PC-3 (cell line): ENCODE measurements around the gene FGFRL1. TPM values are rescaled to one million over a fixed set of nuclear protein-coding genes. Genes with fewer than 3 reads are reported as not detected.

Experiments
- ATAC-seq: fragments of 200-7000 bp; cut with Tn5 transposase; 2 replicates; pipeline ENCODE4 v1.9.1; 2020; ENCODE audit warnings: mild to moderate bottlenecking, moderate library complexity
- BruUV-seq: library from RNA; stranded (reverse); fragments of 400-500 nt; replicated peaks from 2 replicates; lab custom pipeline; 2021; lab: Mats Ljungman, UMichigan
- CTCF ChIA-PET: fragments of 300-600 bp; sonication (Branson Sonifier 250); formaldehyde crosslinking; loops from one replicate; lab custom pipeline; 2022; ENCODE audit warnings: antibody characterized with exemption; lab: Charles Lee
- POLR2A ChIA-PET: fragments of 300-600 bp; sonication (Branson Sonifier 250); formaldehyde crosslinking; loops from one replicate; lab custom pipeline; 2022; ENCODE audit warnings: antibody characterized with exemption; ENCODE audit not compliant: unreplicated experiment; lab: Charles Lee
- DNase-seq: peaks from one replicate; pipeline ENCODE4 v3.0.0-alpha.2; 2015
- H2AFZ ChIP-seq: fragments of 300-600 bp; sonication (generic); 2 replicates; pipeline ENCODE4 v1.6.0; 2016; ENCODE audit warnings: antibody characterized with exemption, low read length
- H3F3A ChIP-seq: fragments of 300-600 bp; sonication (generic); one replicate; pipeline ENCODE4 v1.6.0; 2017; ENCODE audit warnings: antibody characterized with exemption, low read length, control low read depth, mild to moderate bottlenecking; ENCODE audit not compliant: unreplicated experiment
- H3K27ac ChIP-seq: fragments of 300-600 bp; sonication (generic); 2 replicates; pipeline ENCODE4 v1.5.1; 2016; ENCODE audit warnings: mild to moderate bottlenecking, low read length
- H3K27me3 ChIP-seq: fragments of 300-600 bp; sonication (generic); 2 replicates; pipeline ENCODE4 v1.6.1; 2016; ENCODE audit warnings: low read length, mixed read lengths
- H3K36me3 ChIP-seq: fragments of 300-600 bp; sonication (generic); 2 replicates; pipeline ENCODE4 v1.6.1; 2016; ENCODE audit warnings: low read depth, mixed run types, low read length, mixed read lengths
- H3K4me1 ChIP-seq: fragments of 300-600 bp; sonication (generic); 2 replicates; pipeline ENCODE4 v1.5.1; 2016; ENCODE audit warnings: low read length; ENCODE audit not compliant: insufficient read depth
- H3K4me2 ChIP-seq: fragments of 300-600 bp; sonication (generic); 2 replicates; pipeline ENCODE4 v1.6.0; 2016; ENCODE audit warnings: low read length
- H3K4me3 ChIP-seq: fragments of 300-600 bp; sonication (generic); 2 replicates; pipeline ENCODE4 v1.5.1; 2016; ENCODE audit warnings: mild to moderate bottlenecking, low read length, mixed read lengths
- H3K79me2 ChIP-seq: fragments of 300-600 bp; sonication (generic); 2 replicates; pipeline ENCODE4 v1.6.1; 2017; ENCODE audit warnings: low read length, mixed read lengths
- H3K9ac ChIP-seq: fragments of 300-600 bp; sonication (generic); 2 replicates; pipeline ENCODE4 v1.6.0; 2016; ENCODE audit warnings: mild to moderate bottlenecking, low read length
- H3K9me2 ChIP-seq: fragments of 300-600 bp; sonication (generic); replicated peaks from 2 replicates; pipeline ENCODE4 v1.6.1; 2016; ENCODE audit warnings: mixed run types, low read length, mixed read lengths
- H3K9me3 ChIP-seq: fragments of 300-600 bp; sonication (generic); 2 replicates; pipeline ENCODE4 v1.6.1; 2016; ENCODE audit warnings: low read length, mixed read lengths
- H4K20me1 ChIP-seq: fragments of 300-600 bp; sonication (generic); 2 replicates; pipeline ENCODE4 v1.6.1; 2016; ENCODE audit warnings: low read length, mixed read lengths
- CTCF ChIP-seq: fragments of 300-600 bp; sonication (generic); conservative IDR thresholded peaks from 2 replicates; pipeline ENCODE4 v1.5.1; 2017; ENCODE audit warnings: antibody characterized with exemption, low read depth, mild to moderate bottlenecking, low read length
- EZH2 ChIP-seq: fragments of 300-600 bp; sonication (generic); IDR thresholded peaks from one replicate; pipeline ENCODE4 v1.6.1; 2017; ENCODE audit warnings: antibody characterized with exemption, mild to moderate bottlenecking, low read length; ENCODE audit not compliant: unreplicated experiment
- EZH2phosphoT487 ChIP-seq: fragments of 300-600 bp; sonication (generic); IDR thresholded peaks from 2 replicates; pipeline ENCODE4 v1.6.1; 2018; ENCODE audit warnings: mild to moderate bottlenecking, antibody characterized with exemption, low read length, borderline replicate concordance
- intact Hi-C: fragments of 100-400 bp; cut with micrococcal nuclease; formaldehyde crosslinking; loops from 2 replicates; pipeline ENCODE4 v1.9.0; 2023
- total RNA-seq: library from RNA; depleted of rRNA; stranded (reverse); fragments of >200 nt; gene quantifications from 2 replicates; pipeline ENCODE4 v1.2.3, GENCODE V29; 2014

The FGFRL1 gene
- total RNA-seq, 1 experiment from 2014 or later = 31.2 TPM

- H3K9me3 ChIP-seq = no peaks in the 10 kb centered on the region
- intact Hi-C loops = no loop called here
- POLR2A ChIA-PET = no interaction called here
- H3K36me3 ChIP-seq = no peaks in the 10 kb centered on the region
- ATAC-seq (no peak), DNase-seq (no peak)
- no peaks in the 10 kb centered on the region for H3F3A ChIP-seq
- H3K4me2 ChIP-seq = no peak overlapping the region
- TF ChIP-seq EZH2phosphoT487 = no peak
- no peak for TF ChIP-seq CTCF
- TF ChIP-seq EZH2 = no peak
- peaks cover 6% of the 10 kb centered on the region; the same call in 1 of the 2 replicates for H3K4me1 ChIP-seq
- no peak overlapping the region for H3K4me3 ChIP-seq
- CTCF ChIA-PET = no interaction called here
- H3K27me3 ChIP-seq = no peaks in the 10 kb centered on the region
- no peaks in the 10 kb centered on the region; the same call in 1 of the 2 replicates for H4K20me1 ChIP-seq
- H3K9ac ChIP-seq = no peak overlapping the region
- H3K79me2 ChIP-seq = no peaks in the 10 kb centered on the region
- no peak overlapping the region for H3K27ac ChIP-seq
- no TSS peak for BruUV-seq
- no peak overlapping the region for H2AFZ ChIP-seq
- no peaks in the 10 kb centered on the region for H3K9me2 ChIP-seq
Measured at GRCh38 chr4:1017211-1017610, 5.8 kb downstream of the FGFRL1 start.

- POLR2A ChIA-PET = no interaction called here
- peaks cover 4% of the 10 kb centered on the region; the same call in 1 of the 2 replicates for H3K4me1 ChIP-seq
- no peak for ATAC-seq
- no peaks in the 10 kb centered on the region; the same call in 1 of the 2 replicates for H4K20me1 ChIP-seq
- BruUV-seq = no TSS peak
- H3K36me3 ChIP-seq = no peaks in the 10 kb centered on the region
- no peak overlapping the region for H2AFZ ChIP-seq
- H3K9ac ChIP-seq = no peak overlapping the region
- H3K4me2 ChIP-seq = no peak overlapping the region
- no peak for DNase-seq
- TF ChIP-seq CTCF = no peak
- no peak for TF ChIP-seq EZH2phosphoT487
- TF ChIP-seq EZH2 = no peak
- H3K4me3 ChIP-seq = no peak overlapping the region
- H3K9me2 ChIP-seq = no peaks in the 10 kb centered on the region
- no peaks in the 10 kb centered on the region for H3K27me3 ChIP-seq
- no peaks in the 10 kb centered on the region for H3K79me2 ChIP-seq
- CTCF ChIA-PET = no interaction called here
- H3F3A ChIP-seq = no peaks in the 10 kb centered on the region
- no peak overlapping the region for H3K27ac ChIP-seq
- intact Hi-C loops = no loop called here
- no peaks in the 10 kb centered on the region for H3K9me3 ChIP-seq
Measured at GRCh38 chr4:1017706-1018105, 6.3 kb downstream of the FGFRL1 start.

GRCh38 chr4:1018147-1019020 is 7.0 kb downstream of the FGFRL1 start:
- H3K79me2 ChIP-seq = no peaks in the 10 kb centered on the region
- H3K27me3 ChIP-seq = no peaks in the 10 kb centered on the region
- no peaks in the 10 kb centered on the region for H4K20me1 ChIP-seq
- ATAC-seq (no peak), DNase-seq (no peak)
- POLR2A ChIA-PET = no interaction called here
- H3K9me3 ChIP-seq = no peaks in the 10 kb centered on the region
- no peaks in the 10 kb centered on the region for H3F3A ChIP-seq
- H3K4me1 ChIP-seq = no peaks in the 10 kb centered on the region
- no peak overlapping the region for H3K4me3 ChIP-seq
- H3K4me2 ChIP-seq = no peak overlapping the region
- H3K9ac ChIP-seq = no peak overlapping the region
- BruUV-seq = no TSS peak
- TF ChIP-seq CTCF = no peak
- TF ChIP-seq EZH2phosphoT487 = no peak
- no peak for TF ChIP-seq EZH2
- no peak overlapping the region for H2AFZ ChIP-seq
- H3K36me3 ChIP-seq = no peaks in the 10 kb centered on the region
- no peak overlapping the region for H3K27ac ChIP-seq
- CTCF ChIA-PET = no interaction called here
- intact Hi-C loops = no loop called here
- no peaks in the 10 kb centered on the region for H3K9me2 ChIP-seq
